ENCODE results near the gene PDE1A. TPM values are rescaled to one million over a fixed set of nuclear protein-coding genes. Genes with fewer than 3 reads are reported as not detected.

PDE1A gene
- total RNA-seq, 2 experiments from 2014 or later: not detected

DNA sequence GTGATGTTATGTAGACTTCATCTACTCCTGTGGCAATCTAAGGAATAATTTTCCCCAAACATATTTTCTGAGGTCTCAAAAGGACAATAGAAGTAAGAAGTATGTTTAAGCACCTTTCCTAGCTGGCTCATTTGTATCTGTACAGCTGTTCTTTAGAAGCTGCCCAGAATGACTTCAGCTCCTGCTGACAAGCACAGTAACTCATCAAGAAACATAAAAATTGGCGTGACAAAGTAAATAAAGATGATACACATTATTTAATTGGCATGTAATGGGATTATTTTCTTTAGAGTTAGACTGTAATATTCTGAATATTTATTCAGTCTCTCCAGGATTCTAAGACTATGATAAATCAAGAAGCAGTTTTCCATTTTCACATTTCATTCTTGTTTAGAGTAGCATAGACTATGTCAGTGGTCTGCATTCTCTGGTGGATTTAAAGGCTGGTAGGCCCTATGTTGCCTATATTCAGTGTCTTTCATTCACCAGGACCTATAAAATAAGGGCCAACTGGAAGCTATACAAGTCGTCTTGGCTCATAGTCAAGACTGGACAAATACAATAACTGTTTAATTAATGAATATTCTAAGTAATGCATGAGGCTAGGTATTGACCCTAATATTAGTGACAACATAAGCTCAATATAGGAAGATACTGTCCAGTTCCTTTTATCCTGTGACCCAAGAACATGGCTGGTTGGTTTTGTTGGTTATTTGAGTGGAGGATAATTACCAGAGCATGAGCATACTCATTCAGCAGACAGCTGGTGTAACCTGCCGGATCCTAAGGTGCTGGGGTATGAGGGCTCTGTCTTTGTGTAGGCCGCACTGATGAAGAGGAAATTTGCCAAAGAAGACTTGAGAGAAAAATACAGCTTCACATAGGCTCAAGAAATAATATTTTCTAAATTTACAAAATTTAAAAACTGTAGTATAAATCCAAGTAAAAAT lies 107.0 kb downstream of the PDE1A start:
- no peaks in the 10 kb centered on the region for H3K36me3 ChIP-seq (ENCODE audit: insufficient read depth, low read length)
- H3K9me3 ChIP-seq (ENCODE audit: low read length): no peaks in the 10 kb centered on the region
- no peak overlapping the region for H3K4me3 ChIP-seq (ENCODE audit: low read depth, low read length, poor library complexity, severe bottlenecking)
- no peaks in the 10 kb centered on the region for H4K20me1 ChIP-seq (ENCODE audit: insufficient read depth, low read length)
- no peak overlapping the region for H3K4me2 ChIP-seq (ENCODE audit: low read length)
- DNase-seq (ENCODE audit: low spot score): no peak
- H3K9me2 ChIP-seq (ENCODE audit: insufficient read depth, low read length): no peaks in the 10 kb centered on the region
- CTCF ChIA-PET (ENCODE audit: unreplicated experiment): no interaction called here
- BruUV-seq (replicated peaks): no TSS peak
- H3K4me1 ChIP-seq (ENCODE audit: insufficient read depth, low read length, poor library complexity, severe bottlenecking): no peaks in the 10 kb centered on the region
- POLR2A ChIA-PET: interaction anchor here (0.6 kb wide), 1 partner anchor 12 kb away, joined by 4 read pairs; no protein-coding TSS in a partner anchor
- intact Hi-C loops (cut with micrococcal nuclease; ENCODE audit: unreplicated experiment): no loop called here
- no peak overlapping the region for H2AFZ ChIP-seq (ENCODE audit: low read length)
- no peaks in the 10 kb centered on the region for H3K79me2 ChIP-seq (ENCODE audit: insufficient read depth, low read depth, low read length)
- no peak overlapping the region for H3K27ac ChIP-seq (ENCODE audit: low read depth, low read length, poor library complexity, severe bottlenecking)
- TF ChIP-seq EZH2phosphoT487 (IDR thresholded peaks at IDR 0.05; ENCODE audit: borderline replicate concordance, low read depth, low read length) (no peak), CTCF (conservative IDR thresholded peaks at IDR 0.05; ENCODE audit: low read length) (no peak)

- TF ChIP-seq EZH2phosphoT487 (IDR thresholded peaks at IDR 0.05; ENCODE audit: borderline replicate concordance, low read depth, low read length): no peak
- no peak for TF ChIP-seq CTCF (conservative IDR thresholded peaks at IDR 0.05; ENCODE audit: low read length)
- Histone ChIP-seq H3K36me3 (ENCODE audit: insufficient read depth, low read length) (no peaks in the 10 kb centered on the region), H4K20me1 (ENCODE audit: insufficient read depth, low read length) (no peaks in the 10 kb centered on the region), H3K4me2 (ENCODE audit: low read length) (no peak overlapping the region), H3K9me3 (ENCODE audit: low read length) (no peaks in the 10 kb centered on the region), H2AFZ (ENCODE audit: low read length) (no peak overlapping the region), H3K4me1 (ENCODE audit: insufficient read depth, low read length, poor library complexity, severe bottlenecking) (no peaks in the 10 kb centered on the region), H3K4me3 (ENCODE audit: low read depth, low read length, poor library complexity, severe bottlenecking) (no peak overlapping the region), H3K79me2 (ENCODE audit: insufficient read depth, low read depth, low read length) (no peaks in the 10 kb centered on the region), H3K9me2 (ENCODE audit: insufficient read depth, low read length) (no peaks in the 10 kb centered on the region), H3K27ac (ENCODE audit: low read depth, low read length, poor library complexity, severe bottlenecking) (no peak overlapping the region)
- POLR2A ChIA-PET: interaction anchor here (1.1 kb wide), 1 partner anchor 13 kb away, joined by 3 read pairs; no protein-coding TSS in a partner anchor
- no peak for DNase-seq (ENCODE audit: low spot score)
- intact Hi-C loops (cut with micrococcal nuclease; ENCODE audit: unreplicated experiment): no loop called here
- CTCF ChIA-PET (ENCODE audit: unreplicated experiment): no interaction called here
- no TSS peak for BruUV-seq (replicated peaks)
These were observed 108.2 kb downstream of the PDE1A start for GRCh38 chr2:182318466-182319220.
